Ureter (tissue), 1 donor: Measurements from ENCODE around the gene ANK3. TPM values are rescaled to one million over a fixed set of nuclear protein-coding genes. Genes with fewer than 3 reads are reported as not detected.

Experiments
- DNase-seq: peaks from one replicate; pipeline ENCODE4 v3.0.0-alpha.2; 2020; ENCODE audit warnings: low spot score
- total RNA-seq: library from RNA; stranded (reverse); gene quantifications from one replicate; pipeline ENCODE4 v1.2.4, GENCODE V29; 2023
- donor health status: DM: yes; HTN: yes; CAD: no.

The ANK3 gene
- total RNA-seq, 1 donor from 2014 or later, result 86.0 TPM

DNA sequence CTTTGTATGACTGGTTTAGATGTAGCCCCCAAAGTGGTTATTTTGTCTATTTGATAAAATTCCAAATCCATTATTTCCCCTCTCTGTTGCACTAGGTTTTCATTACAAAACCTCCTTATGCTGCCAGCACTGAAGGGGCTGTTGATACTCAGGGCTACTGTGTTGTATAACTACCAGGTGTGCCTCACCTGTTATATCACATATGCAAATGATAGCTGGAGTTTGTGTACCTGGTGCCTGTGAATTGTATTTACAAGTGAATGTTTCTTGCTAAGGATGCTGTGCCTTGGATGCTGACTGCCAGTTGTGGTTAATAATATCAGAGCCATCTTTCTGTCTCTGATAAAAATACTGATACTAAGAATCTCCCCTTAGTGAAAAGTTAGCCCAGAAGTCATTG lies 398.6 kb downstream of the ANK3 start:
- no peak for DNase-seq

DNA sequence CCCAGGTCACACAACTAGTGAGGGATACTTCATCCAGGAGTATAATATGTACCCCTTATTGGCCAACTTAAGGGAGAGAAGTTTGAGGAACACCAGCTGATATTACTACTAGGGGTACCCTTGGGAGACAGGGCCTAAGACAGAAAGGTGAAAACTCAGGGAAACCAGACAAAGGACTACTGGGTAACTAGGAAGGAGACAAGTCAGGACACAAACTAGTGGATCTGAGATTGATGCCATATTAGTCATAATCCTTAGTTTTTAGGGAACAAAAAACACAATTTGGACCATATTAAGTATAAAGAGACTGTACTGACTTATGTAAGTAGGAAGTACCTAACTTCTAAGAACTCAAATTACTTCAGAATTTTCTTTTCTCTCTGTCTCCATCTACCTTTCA lies 404.0 kb downstream of the ANK3 start:
- no peak for DNase-seq

DNA sequence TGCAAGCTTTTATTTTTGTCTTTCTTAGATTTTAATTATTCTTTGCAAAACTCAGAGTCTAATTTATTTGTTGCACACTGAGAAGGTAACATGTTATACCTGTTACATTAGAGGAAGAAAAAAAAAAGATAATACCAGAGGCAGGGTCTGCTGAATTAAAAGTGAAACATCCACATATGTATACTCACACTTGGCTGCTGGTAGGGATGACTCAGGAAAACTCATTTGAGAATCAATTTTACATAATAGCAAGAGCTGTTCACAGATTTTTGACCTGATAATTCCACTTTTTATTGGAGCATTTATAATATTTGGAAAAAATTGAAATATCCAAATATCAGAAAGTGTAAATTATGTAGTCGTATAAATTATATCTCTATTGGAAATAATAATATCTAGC lies 405.3 kb downstream of the ANK3 start:
- DNase-seq, result no peak

DNA sequence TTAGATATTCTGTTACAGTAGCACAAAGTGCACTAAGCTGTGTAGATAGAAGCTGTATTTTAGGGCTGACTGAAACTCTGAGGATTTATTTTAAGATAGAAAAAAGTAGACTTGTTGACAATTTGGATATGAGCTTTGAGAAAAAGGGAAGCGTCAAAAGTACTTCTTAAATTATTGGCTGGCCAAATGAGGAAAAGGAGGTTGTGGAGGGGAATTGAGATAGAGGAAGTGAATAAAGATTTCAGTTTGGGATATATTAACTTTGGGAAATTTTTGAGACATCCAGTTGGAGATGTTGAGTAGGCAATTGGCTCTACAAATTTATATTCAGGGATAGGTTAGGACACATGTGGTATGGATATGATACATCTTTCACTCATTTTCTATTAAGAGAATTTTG lies 409.3 kb downstream of the ANK3 start:
- DNase-seq, result no peak

DNA sequence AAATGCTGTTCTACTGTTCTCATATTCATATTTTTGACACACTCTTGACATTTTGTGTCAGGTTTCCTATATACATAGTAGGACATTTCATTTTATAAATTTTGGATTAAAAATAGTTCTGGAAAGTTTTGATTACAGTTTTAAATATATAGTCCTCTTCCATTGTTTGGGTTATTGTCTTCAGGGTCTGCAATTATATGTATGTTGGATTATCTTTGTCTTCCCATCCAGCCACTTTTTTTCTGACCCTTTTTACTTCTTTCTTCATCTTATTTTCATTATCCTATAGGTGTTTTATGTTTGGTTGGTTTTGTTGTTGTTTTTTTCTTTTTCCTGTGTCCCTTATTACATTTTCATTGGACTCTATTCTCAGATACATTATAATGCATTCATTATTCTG lies 412.2 kb downstream of the ANK3 start:
- no peak for DNase-seq

DNA sequence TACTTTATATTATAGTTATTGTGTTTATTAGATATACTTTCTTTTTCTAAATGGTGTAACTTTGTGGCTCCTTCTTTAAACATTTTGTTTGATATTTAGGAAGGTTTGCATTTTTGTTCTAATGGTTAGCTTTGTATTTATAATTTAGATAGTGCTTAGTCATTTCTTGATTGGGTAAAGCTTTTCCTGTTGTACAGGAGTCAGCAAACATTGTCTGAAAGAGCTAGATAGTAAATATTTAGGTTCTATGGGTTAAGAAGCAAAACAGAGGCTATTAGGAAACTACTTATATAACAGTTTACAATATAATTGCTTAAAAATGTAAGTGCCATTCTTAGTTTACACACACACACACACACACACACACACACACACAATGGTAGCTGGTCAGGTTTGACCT lies 412.8 kb downstream of the ANK3 start:
- DNase-seq, result no peak
